ENCODE data around the gene ZBTB20.

ZBTB20 gene

GRCh38 chr3:114671741-114672510 lies 475.2 kb downstream of the ZBTB20 start:
- no peak for DNase-seq (ENCODE audit: low read depth)
- no peak for TF ChIP-seq CTCF (conservative IDR thresholded peaks at IDR 0.05; ENCODE audit: low read depth, low read length)
- H3K4me3 ChIP-seq (ENCODE audit: low read length), result no peak overlapping the region

GRCh38 chr3:114669614-114670013 lies 477.5 kb downstream of the ZBTB20 start:
- no peak for DNase-seq (ENCODE audit: low read depth)
- no peak overlapping the region for H3K4me3 ChIP-seq (ENCODE audit: low read length)
- no peak for TF ChIP-seq CTCF (conservative IDR thresholded peaks at IDR 0.05; ENCODE audit: low read depth, low read length)

GRCh38 chr3:114668099-114668498 lies 479.0 kb downstream of the ZBTB20 start:
- H3K4me3 ChIP-seq (ENCODE audit: low read length), result no peak overlapping the region
- no peak for DNase-seq (ENCODE audit: low read depth)
- TF ChIP-seq CTCF (conservative IDR thresholded peaks at IDR 0.05; ENCODE audit: low read depth, low read length), result no peak

GRCh38 chr3:114666623-114667022 lies 480.5 kb downstream of the ZBTB20 start:
- no peak for TF ChIP-seq CTCF (conservative IDR thresholded peaks at IDR 0.05; ENCODE audit: low read depth, low read length)
- H3K4me3 ChIP-seq (ENCODE audit: low read length), result no peak overlapping the region
- DNase-seq (ENCODE audit: low read depth), result no peak

GRCh38 chr3:114664006-114664405 lies 483.1 kb downstream of the ZBTB20 start:
- no peak overlapping the region for H3K4me3 ChIP-seq (ENCODE audit: low read length)
- TF ChIP-seq CTCF (conservative IDR thresholded peaks at IDR 0.05; ENCODE audit: low read depth, low read length), result no peak
- peak; percentile 38 for DNase-seq (ENCODE audit: low read depth)

GRCh38 chr3:114660808-114661207 lies 486.3 kb downstream of the ZBTB20 start:
- H3K4me3 ChIP-seq (ENCODE audit: low read length), result no peak overlapping the region
- TF ChIP-seq CTCF (conservative IDR thresholded peaks at IDR 0.05; ENCODE audit: low read depth, low read length), result no peak
- DNase-seq (ENCODE audit: low read depth), result no peak

- peak; percentile 73 for DNase-seq (ENCODE audit: low read depth)
- H3K4me3 ChIP-seq (ENCODE audit: low read length), result no peak overlapping the region
- TF ChIP-seq CTCF (conservative IDR thresholded peaks at IDR 0.05; ENCODE audit: low read depth, low read length), result no peak
These were observed 487.0 kb downstream of the ZBTB20 start for GRCh38 chr3:114660124-114660523.
